Esophagus mucosa (tissue), 1 donor: ENCODE results near the gene AAK1. TPM values are rescaled to one million over a fixed set of nuclear protein-coding genes. Genes with fewer than 3 reads are reported as not detected.
"Not testable (repeated sequence)": the region's sequence is repeated elsewhere in the genome, so short reads cannot be mapped to it uniquely, and the experiment has no call there.

ENCODE experiments used
- ATAC-seq: fragments of 200-7000 bp; cut with Tn5 transposase; one replicate; pipeline ENCODE4 v1.9.1; 2020
- total RNA-seq: library from RNA; stranded (reverse); gene quantifications from one replicate; pipeline ENCODE4 v1.2.4, GENCODE V29; 2023
- donor health status: DM: yes; HTN: yes; CAD: no.

The AAK1 gene
- total RNA-seq, 1 donor from 2014 or later = 26.6 TPM

DNA sequence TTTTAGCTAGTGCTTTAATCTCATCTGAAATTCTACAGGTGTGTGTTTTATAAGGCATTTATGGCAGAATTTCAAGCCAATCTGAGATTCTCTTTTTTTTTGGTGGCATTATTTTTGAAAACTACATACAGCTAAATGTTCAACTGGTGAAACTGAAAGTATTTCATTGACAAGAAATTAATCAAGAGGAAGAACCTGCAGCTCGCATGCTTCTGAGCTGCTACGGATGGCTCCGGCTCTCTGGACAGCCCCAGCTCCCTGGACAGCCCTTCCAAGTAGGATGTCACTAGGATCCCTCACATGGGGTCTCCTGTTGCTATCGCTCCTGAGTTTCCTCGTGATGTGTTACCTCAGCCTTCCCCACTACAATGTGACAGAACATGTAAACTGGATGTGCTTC, 46.4 kb downstream of the AAK1 start:
- ATAC-seq = no peak

DNA sequence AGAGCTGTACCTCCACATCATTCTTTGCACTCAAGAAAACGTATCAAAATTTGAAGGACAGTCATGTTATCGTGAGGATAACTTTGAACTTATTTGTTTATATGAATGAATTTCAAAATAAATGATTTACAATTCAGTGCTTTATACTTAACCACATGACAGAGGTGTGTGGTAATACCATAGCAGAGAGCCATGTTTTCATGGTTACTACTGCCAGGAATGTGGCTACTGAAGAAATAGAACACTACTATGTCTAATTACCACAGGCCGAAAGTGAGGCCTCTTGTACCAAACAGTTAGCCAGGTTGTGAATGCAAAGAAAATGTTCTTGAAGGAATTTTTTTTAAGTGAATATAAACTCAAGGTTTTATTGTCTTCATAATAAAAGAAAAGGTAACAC, 49.2 kb downstream of the AAK1 start:
- ATAC-seq = no peak

DNA sequence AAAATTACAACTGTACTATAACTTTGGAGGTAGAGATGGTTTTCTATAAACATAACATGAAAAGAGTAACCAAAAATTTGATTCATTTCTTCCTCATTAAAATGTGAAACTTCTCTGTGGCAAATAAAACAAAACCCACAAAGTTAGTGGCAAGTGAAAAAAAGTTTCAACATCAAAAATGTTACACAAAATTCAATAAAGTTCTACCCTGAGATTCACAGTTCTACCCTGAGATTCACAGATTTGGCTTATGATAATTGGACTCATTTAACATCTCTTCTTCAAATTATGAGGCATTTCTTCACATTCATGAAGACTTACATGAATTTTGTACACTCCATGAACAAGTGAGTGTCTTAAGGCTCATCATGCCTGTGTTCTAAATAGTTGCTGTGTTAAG, 51.0 kb downstream of the AAK1 start:
- no peak for ATAC-seq

- no peak for ATAC-seq
These were observed 53.4 kb downstream of the AAK1 start for GRCh38 chr2:69589973-69590652.

DNA sequence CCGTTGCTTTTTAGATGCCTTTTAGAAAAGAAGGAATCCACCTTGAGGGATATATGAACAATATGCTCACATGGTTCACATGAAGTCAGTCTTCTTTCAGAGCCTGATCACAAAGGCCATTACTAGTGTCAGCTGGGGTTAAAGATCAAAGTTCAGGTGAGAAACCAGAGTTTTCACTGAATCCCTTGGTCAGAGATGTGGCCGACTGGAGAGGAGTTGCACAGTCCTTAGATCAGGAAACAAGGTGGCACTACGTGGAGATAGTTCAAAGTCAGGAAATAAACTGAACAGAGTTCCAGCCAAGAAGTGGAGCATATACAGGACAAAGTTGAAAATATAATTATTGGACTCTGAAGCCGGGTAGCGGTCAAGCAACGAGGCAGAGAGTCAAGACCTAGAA, 54.6 kb downstream of the AAK1 start:
- ATAC-seq = no peak

DNA sequence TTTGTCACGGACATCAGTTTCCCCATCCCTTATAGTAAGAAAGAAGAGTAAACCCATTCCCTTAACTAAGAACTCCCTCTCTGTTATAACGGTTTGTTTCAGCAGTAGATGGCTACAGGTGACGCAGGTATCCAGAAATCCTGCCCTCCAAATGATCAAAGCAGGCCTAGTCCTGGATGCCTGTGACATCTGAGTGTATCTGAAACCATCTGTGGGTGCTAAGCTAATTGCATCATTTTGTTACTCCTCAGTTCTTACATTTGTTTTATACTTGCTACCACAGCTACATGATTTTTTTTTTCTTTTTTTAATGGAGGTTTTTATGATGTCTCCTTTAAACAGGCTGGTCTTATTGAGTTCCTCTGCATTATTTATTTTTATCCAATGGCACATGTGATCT, 55.1 kb downstream of the AAK1 start:
- no peak for ATAC-seq

- ATAC-seq = peak; percentile 25
These were observed 57.5 kb downstream of the AAK1 start for GRCh38 chr2:69585855-69586555.

- no peak for ATAC-seq
These were observed 59.2 kb downstream of the AAK1 start for GRCh38 chr2:69584127-69584889.

GRCh38 chr2:69583321-69583833, 60.2 kb downstream of the AAK1 start:
- no peak for ATAC-seq

DNA sequence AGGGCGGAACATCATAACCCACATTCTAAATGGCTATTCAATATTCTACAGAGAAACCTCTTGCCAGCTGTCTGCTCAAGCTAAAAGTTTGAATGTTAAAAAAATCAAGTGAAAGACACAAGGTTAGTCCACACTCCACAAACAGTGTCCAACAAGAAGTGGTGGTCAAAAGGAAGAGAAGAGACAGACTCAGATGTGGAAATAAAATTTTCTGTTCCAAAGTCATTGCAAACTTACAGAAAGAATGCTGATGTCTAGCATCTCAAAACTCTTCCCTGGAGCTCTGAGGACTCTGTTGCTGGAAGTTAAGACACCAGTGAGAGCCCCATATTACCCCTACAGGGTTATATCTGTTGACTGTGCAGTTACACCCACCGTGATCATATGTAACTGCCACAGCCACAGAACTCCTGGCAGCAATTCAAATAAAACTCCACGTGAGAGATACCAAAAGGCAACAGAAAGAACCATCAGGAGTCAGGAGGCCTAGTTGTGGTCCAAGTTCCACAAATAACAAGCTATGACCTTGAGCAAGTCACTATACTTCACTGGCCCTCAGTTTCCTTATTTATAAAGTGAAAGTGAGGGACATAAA, 60.9 kb downstream of the AAK1 start:
- no peak for ATAC-seq

- ATAC-seq = no peak
These were observed 61.6 kb downstream of the AAK1 start for GRCh38 chr2:69581774-69582581.

- ATAC-seq = no peak
These were observed 63.1 kb downstream of the AAK1 start for GRCh38 chr2:69580486-69580885.

- no peak for ATAC-seq
These were observed 64.0 kb downstream of the AAK1 start for GRCh38 chr2:69579536-69579935.

DNA sequence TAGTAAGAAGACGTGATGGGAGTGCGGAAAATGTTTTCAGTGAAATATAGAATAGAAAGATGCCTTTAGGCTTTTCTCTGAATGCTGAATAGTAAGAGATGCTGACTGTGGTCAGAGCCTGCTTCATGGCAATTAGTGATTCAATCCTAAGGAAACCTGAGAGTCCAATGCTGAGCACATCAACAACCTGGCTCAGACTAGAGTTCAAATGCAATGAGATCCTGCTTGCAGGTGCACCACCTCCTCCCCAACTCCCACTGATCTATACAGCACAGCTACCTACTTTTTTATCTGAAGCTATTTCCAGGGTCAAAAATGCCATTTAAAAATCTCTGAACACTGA, 65.4 kb downstream of the AAK1 start:
- ATAC-seq = no peak

DNA sequence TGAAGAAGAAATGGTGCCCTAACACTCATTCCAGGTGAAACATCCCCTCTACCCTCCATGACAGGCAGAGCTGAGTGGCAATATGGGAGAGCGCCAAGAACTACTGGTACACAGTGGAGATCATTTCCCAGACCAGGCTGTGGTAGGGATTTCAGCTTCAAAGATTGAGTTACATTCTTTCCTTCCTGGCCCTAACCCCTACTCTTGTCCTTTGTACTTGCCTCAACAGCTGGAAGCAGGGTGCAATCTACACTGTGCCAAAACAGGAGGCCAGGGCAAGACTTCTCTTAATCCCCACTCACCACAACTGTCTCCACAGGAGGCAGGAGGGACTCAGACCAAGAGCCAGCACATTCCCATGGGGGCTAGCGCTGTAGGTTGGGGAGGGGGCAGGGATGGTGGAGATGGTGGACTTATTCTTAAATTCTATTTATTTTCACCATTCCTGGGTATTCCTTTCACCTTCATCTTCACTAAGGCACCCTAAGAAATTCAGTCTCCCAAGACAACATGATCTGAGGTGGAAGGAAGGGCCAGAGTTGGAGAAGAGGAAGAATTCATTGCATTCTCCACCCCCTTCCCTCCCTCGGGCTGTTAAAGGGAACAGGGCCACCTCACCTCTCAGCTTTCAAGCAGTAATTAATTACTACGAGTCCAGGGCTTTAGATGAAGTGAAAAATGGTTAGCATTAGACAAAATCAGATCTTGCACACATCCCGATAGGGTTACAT, 65.9 kb downstream of the AAK1 start:
- ATAC-seq = no peak

DNA sequence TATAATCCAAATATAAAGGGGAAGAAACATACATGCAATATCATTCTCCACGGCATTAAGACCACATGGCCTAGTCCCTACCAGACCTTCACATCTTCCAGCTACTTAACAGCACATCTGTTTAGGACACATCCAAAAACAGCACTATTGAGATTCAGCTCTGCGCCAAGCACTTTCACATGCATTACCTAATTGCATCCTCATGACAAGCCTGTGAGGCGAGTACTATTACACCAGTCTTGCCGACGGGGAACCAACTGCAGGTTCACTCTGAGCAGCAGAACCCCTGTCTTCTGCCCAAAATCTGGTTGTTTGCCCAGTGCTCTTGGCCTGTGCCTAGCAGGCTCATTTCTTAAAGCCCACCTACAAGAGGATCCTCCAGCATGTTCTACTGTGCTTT, 66.7 kb downstream of the AAK1 start:
- ATAC-seq = peak; percentile 31

- no peak for ATAC-seq
These were observed 67.6 kb downstream of the AAK1 start for GRCh38 chr2:69575926-69576325.

- not testable (repeated sequence) for ATAC-seq
These were observed 68.2 kb downstream of the AAK1 start for GRCh38 chr2:69575371-69575770.

DNA sequence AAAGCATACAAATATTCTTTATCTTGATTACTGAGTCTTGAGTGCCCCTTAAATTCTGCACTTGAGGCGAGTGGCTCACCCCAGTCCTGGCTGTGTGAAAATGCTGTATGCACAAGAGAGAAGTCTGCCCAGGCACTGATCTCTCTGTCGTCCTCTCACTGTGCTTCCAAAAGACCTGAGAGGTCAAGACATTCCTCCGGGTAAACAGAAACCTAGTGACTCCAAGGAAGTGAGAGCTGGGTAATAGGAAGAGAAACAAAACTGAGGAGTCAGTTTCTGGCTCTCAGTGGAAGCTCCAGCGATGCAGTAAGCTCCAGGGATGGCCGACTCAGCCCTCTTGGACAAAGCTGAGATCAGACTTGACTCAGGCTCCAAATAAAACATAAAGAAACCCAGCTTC, 70.9 kb downstream of the AAK1 start:
- ATAC-seq = no peak

GRCh38 chr2:69571189-69571588, 72.3 kb downstream of the AAK1 start:
- ATAC-seq = no peak

DNA sequence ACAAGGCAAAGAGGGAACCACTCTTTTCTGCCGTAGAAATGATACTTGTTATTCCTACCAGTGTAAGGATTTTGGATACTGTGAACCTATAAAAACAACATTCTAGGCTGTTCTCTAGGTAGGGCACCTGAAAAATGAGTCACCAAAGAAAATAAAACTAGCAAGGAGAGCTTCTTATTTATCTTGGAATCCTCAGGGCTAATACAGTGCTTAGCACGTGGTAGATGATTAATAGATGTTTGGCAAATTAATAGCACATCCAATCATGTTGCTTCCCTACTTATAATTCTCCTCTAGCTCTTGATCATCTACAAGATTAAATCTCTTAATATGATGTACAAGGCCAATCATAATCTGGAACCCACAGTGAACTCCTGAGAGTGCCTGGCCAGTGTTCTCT, 73.1 kb downstream of the AAK1 start:
- peak; percentile 78 for ATAC-seq

DNA sequence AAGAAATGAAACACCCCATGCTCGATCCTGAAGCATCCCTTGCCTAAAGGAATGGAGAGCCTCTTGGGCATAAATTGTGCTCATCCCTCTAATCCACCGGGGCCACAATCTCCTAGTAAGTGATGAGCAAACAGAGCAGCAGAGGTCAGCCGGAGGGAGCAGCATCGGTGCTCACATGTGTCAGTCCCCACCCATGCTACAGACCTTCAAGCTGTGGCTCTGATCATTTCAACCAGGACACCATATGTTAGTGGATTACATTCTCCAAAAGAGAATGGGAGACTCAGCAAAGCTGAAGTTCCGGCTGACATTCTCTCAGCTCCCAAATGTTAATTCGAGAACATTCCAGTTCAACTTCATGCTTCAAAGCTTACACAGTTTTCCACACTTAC, 75.6 kb downstream of the AAK1 start:
- no peak for ATAC-seq
